ENCODE data around the gene HGD.

DNA sequence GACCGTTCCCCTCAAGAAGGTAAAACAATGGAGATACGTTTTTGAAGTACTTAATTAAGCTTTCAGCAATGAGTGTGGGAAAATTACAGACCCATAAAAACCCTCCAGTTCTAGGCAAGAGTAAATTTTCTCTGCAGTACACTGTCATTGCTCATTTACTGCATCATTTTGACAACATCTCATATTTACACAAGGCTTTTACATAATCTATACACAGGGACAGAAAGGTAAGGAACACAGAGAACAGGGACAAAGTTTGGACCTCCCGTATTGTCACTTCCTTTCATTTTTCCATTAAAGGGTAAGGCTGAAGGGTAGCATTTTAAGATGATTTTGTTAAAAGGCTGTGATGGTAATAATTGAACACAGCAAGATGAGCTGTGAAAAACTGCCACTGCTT is 7.4 kb upstream of the HGD start:
- TF ChIP-seq CTCF (IDR thresholded peaks at IDR 0.05) (no peak), POLR2A (IDR thresholded peaks at IDR 0.05) (no peak)
